ENCODE data around the gene GCAT. TPM values are rescaled to one million over a fixed set of nuclear protein-coding genes. Genes with fewer than 3 reads are reported as not detected.

GCAT gene
- polyA plus RNA-seq, 1 of the 3 experiments (the other 2 are of a cell fraction), result 24.2 TPM

- Histone ChIP-seq H3K4me2 (no peak overlapping the region), H3K9me3 (no peaks in the 10 kb centered on the region), H3K4me1 (ENCODE audit: control insufficient read depth in 1 of 2, insufficient read depth in 2 of 2, low read depth in 1 of 2, low read length in 1 of 2) (peaks cover 6 to 11% of the 10 kb centered on the region in 2 experiments; a peak in 3 of 4 replicates), H2AFZ (ENCODE audit: low read depth) (no peak overlapping the region), H3K27me3 (ENCODE audit: insufficient read depth) (no peaks in the 10 kb centered on the region), H3K9me2 (no peaks in the 10 kb centered on the region), H3K36me3 (replicated peaks in 1 of 2; ENCODE audit: control insufficient read depth in 1 of 2, insufficient read depth in 2 of 2, low read length in 1 of 2) (peaks cover 58 to 86% of the 10 kb centered on the region in 2 experiments), H4K20me1 (ENCODE audit: insufficient read depth) (peaks cover 10% of the 10 kb centered on the region; the same call in 1 of the 2 replicates), H3K4me3 (ENCODE audit: low read depth in 2 of 2, low read length in 1 of 2) (no peak overlapping the region), H3K27ac (ENCODE audit: low read depth in 2 of 2, low read length in 1 of 2) (no peak overlapping the region), H3F3A (replicated peaks; ENCODE audit: insufficient read depth) (peaks cover 16% of the 10 kb centered on the region), H3K9ac (no peak overlapping the region), H3K79me2 (ENCODE audit: insufficient read depth) (peaks cover 86% of the 10 kb centered on the region)
- no peak for TF ChIP-seq NFIC (IDR thresholded peaks at IDR 0.05; ENCODE audit: borderline replicate concordance)
- CTCF ChIA-PET, result interaction anchor here (1.4 to 12.6 kb wide), 2 partner anchors 8 to 37 kb away, joined by 10 to 182 read pairs; partner anchors contain the start of gene GALR3
- no peak for DNase-seq
- POLR2A ChIA-PET, result interaction anchor here (0.8 to 1.3 kb wide), 2 partner anchors 27 to 103 kb away, joined by 3 read pairs; no protein-coding TSS in a partner anchor
- 25% methylated on average over 2 of the region's 2 CpGs for WGBS (ENCODE audit: low lambda C conversion rate)
Measured at GRCh38 chr22:37854946-37855345, 47.2 kb downstream of the GCAT start.

GRCh38 chr22:37855462-37855861, 47.7 kb downstream of the GCAT start:
- Histone ChIP-seq H4K20me1 (ENCODE audit: insufficient read depth) (peaks cover 10% of the 10 kb centered on the region; the same call in 1 of the 2 replicates), H3F3A (replicated peaks; ENCODE audit: insufficient read depth) (peaks cover 21% of the 10 kb centered on the region), H3K27ac (ENCODE audit: low read depth in 2 of 2, low read length in 1 of 2) (no peak overlapping the region), H3K9ac (no peak overlapping the region), H3K4me3 (ENCODE audit: low read depth in 2 of 2, low read length in 1 of 2) (no peak overlapping the region), H3K27me3 (ENCODE audit: insufficient read depth) (no peaks in the 10 kb centered on the region), H3K9me2 (no peaks in the 10 kb centered on the region), H3K79me2 (ENCODE audit: insufficient read depth) (peaks cover 84% of the 10 kb centered on the region), H3K4me2 (no peak overlapping the region), H2AFZ (ENCODE audit: low read depth) (no peak overlapping the region), H3K4me1 (ENCODE audit: control insufficient read depth in 1 of 2, insufficient read depth in 2 of 2, low read depth in 1 of 2, low read length in 1 of 2) (peaks cover 4 to 7% of the 10 kb centered on the region in 2 experiments; a peak in 3 of 4 replicates), H3K36me3 (replicated peaks in 1 of 2; ENCODE audit: control insufficient read depth in 1 of 2, insufficient read depth in 2 of 2, low read length in 1 of 2) (peaks cover 60 to 87% of the 10 kb centered on the region in 2 experiments), H3K9me3 (no peaks in the 10 kb centered on the region)
- TF ChIP-seq SIN3A (IDR thresholded peaks at IDR 0.05; ENCODE audit: borderline replicate concordance, low read depth, low read length) (no peak), ZBTB33 (IDR thresholded peaks at IDR 0.05; ENCODE audit: borderline replicate concordance, low read depth) (no peak), TAF1 (IDR thresholded peaks at IDR 0.05; ENCODE audit: borderline replicate concordance, low read depth, low read length) (no peak), NFIC (IDR thresholded peaks at IDR 0.05; ENCODE audit: borderline replicate concordance) (no peak), ELF1 (IDR thresholded peaks at IDR 0.05) (no peak)
- no peak for DNase-seq
- 97% methylated on average over 2 of the region's 2 CpGs for WGBS (ENCODE audit: low lambda C conversion rate)
- ChIA-PET CTCF (interaction anchor here (1.4 to 12.6 kb wide), 2 partner anchors 8 to 38 kb away, joined by 10 to 182 read pairs; partner anchors contain the start of gene GALR3), POLR2A (interaction anchor here (0.8 to 1.3 kb wide), 4 partner anchors 25 to 103 kb away, joined by 3 to 5 read pairs (median 3); no protein-coding TSS in a partner anchor)

- 81% methylated on average over 7 of the region's 7 CpGs for WGBS (ENCODE audit: low lambda C conversion rate)
Measured at GRCh38 chr22:37860796-37861421, 53.2 kb downstream of the GCAT start.

More at GRCh38 chr22:37860796-37861421, 53.2 kb downstream of the GCAT start:
- Histone ChIP-seq H3K79me2 (ENCODE audit: insufficient read depth) (peaks cover 60% of the 10 kb centered on the region), H3K36me3 (replicated peaks in 1 of 2; ENCODE audit: control insufficient read depth in 1 of 2, insufficient read depth in 2 of 2, low read length in 1 of 2) (peaks cover 59 to 70% of the 10 kb centered on the region in 2 experiments), H3K27ac (ENCODE audit: low read depth in 2 of 2, low read length in 1 of 2) (no peak overlapping the region), H3K4me2 (no peak overlapping the region), H3K9me2 (no peaks in the 10 kb centered on the region), H3K27me3 (ENCODE audit: insufficient read depth) (no peaks in the 10 kb centered on the region), H4K20me1 (ENCODE audit: insufficient read depth) (no peaks in the 10 kb centered on the region), H3K9ac (no peak overlapping the region), H3K9me3 (no peaks in the 10 kb centered on the region), H3K4me3 (ENCODE audit: low read depth in 2 of 2, low read length in 1 of 2) (no peak overlapping the region), H3K4me1 (ENCODE audit: control insufficient read depth in 1 of 2, insufficient read depth in 2 of 2, low read depth in 1 of 2, low read length in 1 of 2) (0 out of 4 replicates have a peak, but pooled peaks cover 0 to 2% of the 10 kb centered on the region in 2 experiments), H3F3A (replicated peaks; ENCODE audit: insufficient read depth) (peaks cover 36% of the 10 kb centered on the region), H2AFZ (ENCODE audit: low read depth) (no peak overlapping the region)
- ChIA-PET CTCF (interaction anchor here (0.9 to 12.6 kb wide), 3 partner anchors 13 to 45 kb away, joined by 3 to 182 read pairs (median 34); partner anchors contain the start of genes GALR3 and MICALL1), POLR2A (interaction anchor here (1.1 kb wide), 1 partner anchor 43 kb away, joined by 3 read pairs; no protein-coding TSS in a partner anchor)
- TF ChIP-seq EP300 (IDR thresholded peaks at IDR 0.05; ENCODE audit: borderline replicate concordance in 1 of 2, low read depth in 1 of 2, low read length in 1 of 2) (no peak), RXRA (IDR thresholded peaks at IDR 0.05; ENCODE audit: borderline replicate concordance, low read depth) (no peak)
- DNase-seq, result no peak
